ENCODE measurements around the gene COMMD8. TPM values are rescaled to one million over a fixed set of nuclear protein-coding genes. Genes with fewer than 3 reads are reported as not detected.

Gene COMMD8
- polyA plus RNA-seq, 1 donor (not counting 4 experiments of a cell fraction or from before 2014, with no cell fraction given), result 38.6 TPM

- H3K4me3 ChIP-seq (ENCODE audit: control insufficient read depth in 2 of 3, extremely low read depth in 1 of 3, insufficient read depth in 2 of 3, low read depth in 1 of 3, low read length in 3 of 3), result no peak overlapping the region
- H3K4me2 ChIP-seq (ENCODE audit: control insufficient read depth, extremely low read depth, insufficient read depth, low read depth, low read length), result no peak overlapping the region
- no peak overlapping the region for H2AFZ ChIP-seq (ENCODE audit: control insufficient read depth, low read length)
- H3K9me1 ChIP-seq (ENCODE audit: control insufficient read depth, extremely low read depth, insufficient read depth, low read length), result no peaks in the 10 kb centered on the region
- FAIRE-seq (no peak), DNase-seq (ENCODE audit: low read depth, low spot score) (no peak)
- H3K4me1 ChIP-seq (ENCODE audit: control insufficient read depth, extremely low read depth, insufficient read depth, low read length), result no peaks in the 10 kb centered on the region
- H3K27me3 ChIP-seq (ENCODE audit: control insufficient read depth, extremely low read depth, insufficient read depth, low read length), result no peaks in the 10 kb centered on the region
- H3K79me2 ChIP-seq (ENCODE audit: control insufficient read depth, insufficient read depth, low read length), result no peaks in the 10 kb centered on the region
- dilution Hi-C loops (cut with MboI; ENCODE audit: extremely low pct_ligation_motif_present, low sequenced_read_pairs), result no loop called here
- TF ChIP-seq EZH2 (IDR thresholded peaks at IDR 0.05; ENCODE audit: low read length), result no peak
- H3K36me3 ChIP-seq (ENCODE audit: control insufficient read depth in 2 of 2, extremely low read depth in 1 of 2, insufficient read depth in 2 of 2, low read length in 2 of 2), result no peaks in the 10 kb centered on the region
- H3K9me3 ChIP-seq (ENCODE audit: control insufficient read depth, low read depth, low read length), result no peaks in the 10 kb centered on the region
- no peak overlapping the region for H3K27ac ChIP-seq (ENCODE audit: control insufficient read depth, insufficient read depth, low read length)
- no peaks in the 10 kb centered on the region for H4K20me1 ChIP-seq (ENCODE audit: control insufficient read depth, extremely low read depth, insufficient read depth, low read length)
- H3K9ac ChIP-seq (ENCODE audit: control insufficient read depth, extremely low read depth, insufficient read depth, low read length), result no peak overlapping the region
Observed at GRCh38 chr4:47406408-47406807, 57.1 kb downstream of the COMMD8 start.

Other genes with a start within 250 kb of the COMMD8 start
- gene ATP10D, start 21.6 kb upstream of the COMMD8 start, polyA plus RNA-seq, result 51.2 to 116 TPM (median 97.3 TPM) in 3 replicates

All from keratinocyte (primary cell).